ENCODE results near the gene SAA4.

DNA sequence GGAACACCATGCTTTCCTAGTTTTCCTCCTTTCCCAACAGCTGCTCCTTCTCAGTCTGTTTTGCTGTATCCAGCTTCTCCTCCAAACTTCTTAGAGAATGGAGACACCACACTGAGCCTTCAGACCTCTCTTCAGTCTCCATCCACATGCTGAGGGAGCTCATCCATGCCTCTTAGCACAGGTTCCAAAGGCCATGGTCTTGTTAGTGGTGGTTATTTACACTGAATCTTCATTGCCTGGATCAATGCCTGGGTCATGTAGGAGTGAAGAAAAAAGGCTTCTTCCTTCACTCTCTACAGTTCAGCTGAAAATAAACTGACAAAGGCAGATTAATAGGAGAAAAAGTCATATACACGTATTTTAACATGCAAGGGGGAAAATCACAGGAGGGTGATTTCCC lies 3.1 kb upstream of the SAA4 start:
- no peak for TF ChIP-seq EZH2phosphoT487 (IDR thresholded peaks at IDR 0.05; ENCODE audit: unreplicated experiment)
- no peak for TF ChIP-seq ZNF331 (CRISPR knock-in tag; IDR thresholded peaks at IDR 0.05; ENCODE audit: low read depth)
- no peak for TF ChIP-seq EZH2 (IDR thresholded peaks at IDR 0.05; ENCODE audit: low read depth, unreplicated experiment)
- TF ChIP-seq, protein P1, sequence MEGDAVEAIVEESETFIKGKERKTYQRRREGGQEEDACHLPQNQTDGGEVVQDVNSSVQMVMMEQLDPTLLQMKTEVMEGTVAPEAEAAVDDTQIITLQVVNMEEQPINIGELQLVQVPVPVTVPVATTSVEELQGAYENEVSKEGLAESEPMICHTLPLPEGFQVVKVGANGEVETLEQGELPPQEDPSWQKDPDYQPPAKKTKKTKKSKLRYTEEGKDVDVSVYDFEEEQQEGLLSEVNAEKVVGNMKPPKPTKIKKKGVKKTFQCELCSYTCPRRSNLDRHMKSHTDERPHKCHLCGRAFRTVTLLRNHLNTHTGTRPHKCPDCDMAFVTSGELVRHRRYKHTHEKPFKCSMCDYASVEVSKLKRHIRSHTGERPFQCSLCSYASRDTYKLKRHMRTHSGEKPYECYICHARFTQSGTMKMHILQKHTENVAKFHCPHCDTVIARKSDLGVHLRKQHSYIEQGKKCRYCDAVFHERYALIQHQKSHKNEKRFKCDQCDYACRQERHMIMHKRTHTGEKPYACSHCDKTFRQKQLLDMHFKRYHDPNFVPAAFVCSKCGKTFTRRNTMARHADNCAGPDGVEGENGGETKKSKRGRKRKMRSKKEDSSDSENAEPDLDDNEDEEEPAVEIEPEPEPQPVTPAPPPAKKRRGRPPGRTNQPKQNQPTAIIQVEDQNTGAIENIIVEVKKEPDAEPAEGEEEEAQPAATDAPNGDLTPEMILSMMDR (conservative IDR thresholded peaks at IDR 0.05; ENCODE audit: low read depth in 2 of 2) = no peak
- TF ChIP-seq, protein P2, sequence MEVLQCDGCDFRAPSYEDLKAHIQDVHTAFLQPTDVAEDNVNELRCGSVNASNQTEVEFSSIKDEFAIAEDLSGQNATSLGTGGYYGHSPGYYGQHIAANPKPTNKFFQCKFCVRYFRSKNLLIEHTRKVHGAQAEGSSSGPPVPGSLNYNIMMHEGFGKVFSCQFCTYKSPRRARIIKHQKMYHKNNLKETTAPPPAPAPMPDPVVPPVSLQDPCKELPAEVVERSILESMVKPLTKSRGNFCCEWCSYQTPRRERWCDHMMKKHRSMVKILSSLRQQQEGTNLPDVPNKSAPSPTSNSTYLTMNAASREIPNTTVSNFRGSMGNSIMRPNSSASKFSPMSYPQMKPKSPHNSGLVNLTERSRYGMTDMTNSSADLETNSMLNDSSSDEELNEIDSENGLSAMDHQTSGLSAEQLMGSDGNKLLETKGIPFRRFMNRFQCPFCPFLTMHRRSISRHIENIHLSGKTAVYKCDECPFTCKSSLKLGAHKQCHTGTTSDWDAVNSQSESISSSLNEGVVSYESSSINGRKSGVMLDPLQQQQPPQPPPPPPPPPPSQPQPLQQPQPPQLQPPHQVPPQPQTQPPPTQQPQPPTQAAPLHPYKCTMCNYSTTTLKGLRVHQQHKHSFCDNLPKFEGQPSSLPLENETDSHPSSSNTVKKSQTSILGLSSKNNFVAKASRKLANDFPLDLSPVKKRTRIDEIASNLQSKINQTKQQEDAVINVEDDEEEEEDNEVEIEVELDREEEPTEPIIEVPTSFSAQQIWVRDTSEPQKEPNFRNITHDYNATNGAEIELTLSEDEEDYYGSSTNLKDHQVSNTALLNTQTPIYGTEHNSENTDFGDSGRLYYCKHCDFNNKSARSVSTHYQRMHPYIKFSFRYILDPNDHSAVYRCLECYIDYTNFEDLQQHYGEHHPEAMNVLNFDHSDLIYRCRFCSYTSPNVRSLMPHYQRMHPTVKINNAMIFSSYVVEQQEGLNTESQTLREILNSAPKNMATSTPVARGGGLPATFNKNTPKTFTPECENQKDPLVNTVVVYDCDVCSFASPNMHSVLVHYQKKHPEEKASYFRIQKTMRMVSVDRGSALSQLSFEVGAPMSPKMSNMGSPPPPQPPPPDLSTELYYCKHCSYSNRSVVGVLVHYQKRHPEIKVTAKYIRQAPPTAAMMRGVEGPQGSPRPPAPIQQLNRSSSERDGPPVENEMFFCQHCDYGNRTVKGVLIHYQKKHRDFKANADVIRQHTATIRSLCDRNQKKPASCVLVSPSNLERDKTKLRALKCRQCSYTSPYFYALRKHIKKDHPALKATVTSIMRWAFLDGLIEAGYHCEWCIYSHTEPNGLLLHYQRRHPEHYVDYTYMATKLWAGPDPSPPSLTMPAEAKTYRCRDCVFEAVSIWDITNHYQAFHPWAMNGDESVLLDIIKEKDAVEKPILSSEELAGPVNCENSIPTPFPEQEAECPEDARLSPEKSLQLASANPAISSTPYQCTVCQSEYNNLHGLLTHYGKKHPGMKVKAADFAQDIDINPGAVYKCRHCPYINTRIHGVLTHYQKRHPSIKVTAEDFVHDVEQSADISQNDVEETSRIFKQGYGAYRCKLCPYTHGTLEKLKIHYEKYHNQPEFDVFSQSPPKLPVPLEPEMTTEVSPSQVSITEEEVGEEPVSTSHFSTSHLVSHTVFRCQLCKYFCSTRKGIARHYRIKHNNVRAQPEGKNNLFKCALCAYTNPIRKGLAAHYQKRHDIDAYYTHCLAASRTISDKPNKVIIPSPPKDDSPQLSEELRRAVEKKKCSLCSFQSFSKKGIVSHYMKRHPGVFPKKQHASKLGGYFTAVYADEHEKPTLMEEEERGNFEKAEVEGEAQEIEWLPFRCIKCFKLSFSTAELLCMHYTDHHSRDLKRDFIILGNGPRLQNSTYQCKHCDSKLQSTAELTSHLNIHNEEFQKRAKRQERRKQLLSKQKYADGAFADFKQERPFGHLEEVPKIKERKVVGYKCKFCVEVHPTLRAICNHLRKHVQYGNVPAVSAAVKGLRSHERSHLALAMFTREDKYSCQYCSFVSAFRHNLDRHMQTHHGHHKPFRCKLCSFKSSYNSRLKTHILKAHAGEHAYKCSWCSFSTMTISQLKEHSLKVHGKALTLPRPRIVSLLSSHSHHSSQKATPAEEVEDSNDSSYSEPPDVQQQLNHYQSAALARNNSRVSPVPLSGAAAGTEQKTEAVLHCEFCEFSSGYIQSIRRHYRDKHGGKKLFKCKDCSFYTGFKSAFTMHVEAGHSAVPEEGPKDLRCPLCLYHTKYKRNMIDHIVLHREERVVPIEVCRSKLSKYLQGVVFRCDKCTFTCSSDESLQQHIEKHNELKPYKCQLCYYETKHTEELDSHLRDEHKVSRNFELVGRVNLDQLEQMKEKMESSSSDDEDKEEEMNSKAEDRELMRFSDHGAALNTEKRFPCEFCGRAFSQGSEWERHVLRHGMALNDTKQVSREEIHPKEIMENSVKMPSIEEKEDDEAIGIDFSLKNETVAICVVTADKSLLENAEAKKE (CRISPR knock-in tag; IDR thresholded peaks at IDR 0.05) = no peak
- TF ChIP-seq POLR2AphosphoS5 (IDR thresholded peaks at IDR 0.05; ENCODE audit: low read depth) = no peak
- TF ChIP-seq, protein P3, sequence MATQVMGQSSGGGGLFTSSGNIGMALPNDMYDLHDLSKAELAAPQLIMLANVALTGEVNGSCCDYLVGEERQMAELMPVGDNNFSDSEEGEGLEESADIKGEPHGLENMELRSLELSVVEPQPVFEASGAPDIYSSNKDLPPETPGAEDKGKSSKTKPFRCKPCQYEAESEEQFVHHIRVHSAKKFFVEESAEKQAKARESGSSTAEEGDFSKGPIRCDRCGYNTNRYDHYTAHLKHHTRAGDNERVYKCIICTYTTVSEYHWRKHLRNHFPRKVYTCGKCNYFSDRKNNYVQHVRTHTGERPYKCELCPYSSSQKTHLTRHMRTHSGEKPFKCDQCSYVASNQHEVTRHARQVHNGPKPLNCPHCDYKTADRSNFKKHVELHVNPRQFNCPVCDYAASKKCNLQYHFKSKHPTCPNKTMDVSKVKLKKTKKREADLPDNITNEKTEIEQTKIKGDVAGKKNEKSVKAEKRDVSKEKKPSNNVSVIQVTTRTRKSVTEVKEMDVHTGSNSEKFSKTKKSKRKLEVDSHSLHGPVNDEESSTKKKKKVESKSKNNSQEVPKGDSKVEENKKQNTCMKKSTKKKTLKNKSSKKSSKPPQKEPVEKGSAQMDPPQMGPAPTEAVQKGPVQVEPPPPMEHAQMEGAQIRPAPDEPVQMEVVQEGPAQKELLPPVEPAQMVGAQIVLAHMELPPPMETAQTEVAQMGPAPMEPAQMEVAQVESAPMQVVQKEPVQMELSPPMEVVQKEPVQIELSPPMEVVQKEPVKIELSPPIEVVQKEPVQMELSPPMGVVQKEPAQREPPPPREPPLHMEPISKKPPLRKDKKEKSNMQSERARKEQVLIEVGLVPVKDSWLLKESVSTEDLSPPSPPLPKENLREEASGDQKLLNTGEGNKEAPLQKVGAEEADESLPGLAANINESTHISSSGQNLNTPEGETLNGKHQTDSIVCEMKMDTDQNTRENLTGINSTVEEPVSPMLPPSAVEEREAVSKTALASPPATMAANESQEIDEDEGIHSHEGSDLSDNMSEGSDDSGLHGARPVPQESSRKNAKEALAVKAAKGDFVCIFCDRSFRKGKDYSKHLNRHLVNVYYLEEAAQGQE (IDR thresholded peaks at IDR 0.05; ENCODE audit: unreplicated experiment) = no peak
- TF ChIP-seq JUNB (IDR thresholded peaks at IDR 0.05; ENCODE audit: unreplicated experiment) = no peak

Measured in GM23338 (cell line).